HS-5 (cell line): ENCODE results near the gene ANKRD29.

Experiments
- DNase-seq: peaks from one replicate; pipeline ENCODE4 v3.0.0-alpha.2; 2012; ENCODE audit warnings: low read depth

ANKRD29 gene, protein sequence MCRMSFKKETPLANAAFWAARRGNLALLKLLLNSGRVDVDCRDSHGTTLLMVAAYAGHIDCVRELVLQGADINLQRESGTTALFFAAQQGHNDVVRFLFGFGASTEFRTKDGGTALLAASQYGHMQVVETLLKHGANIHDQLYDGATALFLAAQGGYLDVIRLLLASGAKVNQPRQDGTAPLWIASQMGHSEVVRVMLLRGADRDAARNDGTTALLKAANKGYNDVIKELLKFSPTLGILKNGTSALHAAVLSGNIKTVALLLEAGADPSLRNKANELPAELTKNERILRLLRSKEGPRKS

DNA sequence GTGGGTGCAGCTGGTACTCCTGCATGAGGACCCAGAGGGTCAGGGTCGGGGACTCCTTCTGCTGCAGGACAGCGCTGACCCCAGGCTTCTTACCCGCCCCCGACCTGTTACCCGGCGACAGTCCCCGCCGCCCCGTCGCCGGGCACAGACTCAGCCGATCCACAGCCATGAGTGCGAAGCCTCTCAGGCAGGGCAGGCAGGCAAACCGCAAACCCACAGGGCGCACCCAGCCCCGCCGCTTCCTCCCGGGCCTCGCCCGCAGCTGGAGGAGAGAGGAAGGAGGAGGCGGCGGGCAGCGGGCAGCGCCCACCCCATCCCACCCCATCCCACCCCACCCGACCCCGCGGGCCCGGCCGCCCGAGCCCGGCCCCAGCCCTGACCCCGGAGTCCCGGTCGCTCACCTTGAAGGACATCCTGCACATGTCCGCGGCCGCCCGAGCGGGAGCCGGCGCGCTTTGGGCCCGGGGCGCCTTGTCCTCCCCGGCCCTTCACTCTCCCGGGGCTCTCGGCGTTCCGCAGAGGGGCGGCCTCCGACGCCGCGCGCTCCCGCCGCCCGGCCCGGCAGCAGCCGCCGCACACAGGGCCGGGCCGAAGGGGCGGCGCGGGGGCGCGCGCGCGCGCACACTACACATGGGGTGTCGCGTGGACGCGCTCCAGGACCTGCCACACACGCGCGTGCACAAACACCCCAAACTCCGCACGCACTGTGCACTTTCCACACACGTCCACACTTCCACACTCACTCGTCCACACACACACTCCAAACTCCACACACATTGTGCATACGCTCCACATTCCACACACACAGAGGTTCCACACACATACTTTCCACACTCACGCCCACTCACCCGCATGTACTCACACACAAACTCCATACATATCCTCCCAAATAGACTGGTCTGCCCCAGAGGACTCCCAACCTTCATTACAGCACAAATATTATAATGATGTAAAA lies at the start of gene ANKRD29:
Gene ANKRD29 (minus strand): TSS at position 603 of the 955 bp plus-strand sequence. CDS start 181 bp downstream, at position 422.
- no peak for DNase-seq

DNA sequence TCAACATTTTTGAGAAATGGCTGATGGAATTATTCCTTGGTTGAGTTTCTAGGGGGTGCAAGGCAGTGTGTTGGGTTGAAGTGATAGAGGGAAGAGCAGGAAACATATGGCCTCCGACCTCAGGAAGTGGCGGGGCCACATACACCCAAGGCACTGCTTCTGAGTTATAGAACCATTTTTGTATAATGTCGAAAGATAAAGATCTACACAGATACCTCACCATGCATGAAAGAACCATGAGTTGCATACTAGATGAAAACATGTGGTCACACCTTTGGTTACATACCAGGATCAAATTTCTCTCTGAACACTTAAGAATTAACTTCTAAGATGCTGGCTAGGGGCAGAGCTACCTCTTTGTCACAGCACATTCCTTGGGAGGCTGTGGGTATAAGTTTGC lies 49.7 kb upstream of the ANKRD29 start:
- no peak for DNase-seq

DNA sequence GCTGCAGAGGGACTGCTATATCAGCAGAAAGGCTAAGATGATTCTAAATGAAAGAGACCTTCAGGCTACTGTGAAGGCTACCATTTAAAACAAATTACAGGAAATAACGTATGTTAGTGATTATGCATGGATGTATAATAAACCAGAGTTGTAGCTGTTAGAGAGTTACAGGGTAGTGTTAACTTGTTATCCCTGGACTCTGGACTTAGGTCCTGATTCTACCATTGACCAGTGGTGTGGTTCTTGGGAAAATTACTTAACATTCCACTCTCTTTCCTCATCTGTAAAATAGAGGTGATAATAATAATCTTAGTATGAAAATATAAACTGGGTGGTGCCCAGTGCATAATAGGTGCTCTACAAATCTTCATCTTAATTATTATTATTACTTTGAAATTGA lies 48.7 kb upstream of the ANKRD29 start:
- no peak for DNase-seq

DNA sequence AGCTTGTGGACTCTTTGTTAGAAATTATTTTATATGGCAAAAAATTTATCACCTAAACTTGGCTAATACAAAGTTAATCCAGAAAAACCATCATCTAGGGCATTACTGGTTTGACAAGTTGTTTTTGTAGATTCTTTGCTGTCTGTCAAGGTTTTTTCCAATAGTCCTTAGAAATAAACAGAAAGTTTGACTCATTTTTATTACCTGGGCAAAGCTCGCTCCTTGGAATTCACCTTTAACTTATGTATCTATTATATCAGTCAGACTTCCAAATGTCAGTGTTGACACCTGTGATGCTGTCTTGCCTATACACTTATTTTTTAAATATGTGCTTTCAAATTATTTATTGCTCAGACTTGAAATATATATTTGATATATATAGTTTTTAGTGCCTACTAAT lies 48.2 kb upstream of the ANKRD29 start:
- DNase-seq = no peak

DNA sequence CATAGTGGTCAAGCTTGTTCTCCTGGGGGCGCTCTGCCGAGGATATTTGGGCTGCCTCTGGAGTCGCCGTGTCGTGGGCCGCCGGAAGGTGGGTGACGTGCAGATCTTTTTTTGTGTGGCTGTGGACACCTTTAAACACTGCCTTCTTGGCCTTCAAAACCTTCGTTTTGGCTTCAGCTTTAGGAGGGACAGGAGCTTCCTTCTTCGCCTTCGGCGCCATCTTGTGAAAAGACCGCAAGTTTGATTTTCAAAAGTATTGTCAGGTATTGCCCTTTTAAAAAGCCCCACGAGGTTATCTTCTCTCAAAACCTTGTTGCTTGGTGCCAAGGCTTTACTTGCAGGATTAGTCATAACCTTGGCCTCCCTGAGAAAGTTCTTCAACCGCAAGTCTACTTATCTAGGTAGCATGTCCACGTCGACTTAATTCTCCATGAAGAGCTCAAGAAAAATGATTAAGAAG lies 47.4 kb upstream of the ANKRD29 start:
- DNase-seq = no peak

DNA sequence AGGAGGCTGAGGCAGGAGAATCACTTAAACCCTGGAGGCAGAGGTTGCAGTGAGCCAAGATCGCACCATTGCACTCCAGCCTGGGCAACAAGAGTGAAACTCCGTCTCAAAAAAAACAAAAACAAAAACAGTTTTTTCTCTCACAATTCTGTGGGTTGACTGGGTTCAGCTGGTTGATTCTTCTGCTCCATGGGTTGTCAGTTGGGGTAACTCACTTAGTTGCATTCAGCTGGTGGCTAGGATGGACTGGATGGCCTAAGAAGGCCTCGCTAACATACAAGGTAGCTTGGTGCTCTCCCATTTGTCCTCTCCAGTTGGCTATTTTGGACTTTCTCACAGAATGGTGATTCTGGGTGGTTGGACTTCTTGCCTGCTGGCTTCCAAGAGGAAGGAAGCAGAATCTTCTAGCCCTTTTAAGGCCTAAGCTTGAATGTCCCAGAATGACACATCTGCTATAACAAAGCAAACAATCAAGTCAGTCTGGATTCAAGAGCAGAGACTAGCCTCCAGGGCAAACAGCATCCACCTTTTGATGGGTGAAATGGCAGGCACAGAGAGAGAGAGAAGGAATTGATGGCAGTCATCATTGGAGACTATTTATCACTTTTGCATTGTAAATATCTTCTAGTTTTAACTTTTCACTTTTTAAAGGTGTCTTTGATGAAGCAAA lies 44.4 kb upstream of the ANKRD29 start:
- DNase-seq = no peak

DNA sequence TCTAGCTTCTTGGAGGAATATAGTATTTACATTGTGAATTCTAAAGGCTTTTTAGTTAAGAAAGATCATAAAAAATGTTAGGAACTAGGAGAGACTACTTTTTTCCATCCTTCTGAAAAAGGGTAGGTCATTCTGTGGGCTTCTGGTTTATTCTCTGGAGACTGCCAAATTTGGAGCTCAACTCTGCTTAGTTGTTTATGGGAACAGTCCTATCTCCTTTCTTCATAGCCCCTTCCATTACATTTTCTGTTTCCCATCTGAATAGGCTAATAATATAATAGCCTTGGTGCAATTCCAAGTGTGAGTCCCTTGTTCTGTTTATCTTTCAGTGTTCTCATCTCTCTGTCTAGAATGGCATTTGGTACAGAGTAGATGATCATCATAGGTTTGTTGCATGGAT lies 42.1 kb upstream of the ANKRD29 start:
- no peak for DNase-seq

DNA sequence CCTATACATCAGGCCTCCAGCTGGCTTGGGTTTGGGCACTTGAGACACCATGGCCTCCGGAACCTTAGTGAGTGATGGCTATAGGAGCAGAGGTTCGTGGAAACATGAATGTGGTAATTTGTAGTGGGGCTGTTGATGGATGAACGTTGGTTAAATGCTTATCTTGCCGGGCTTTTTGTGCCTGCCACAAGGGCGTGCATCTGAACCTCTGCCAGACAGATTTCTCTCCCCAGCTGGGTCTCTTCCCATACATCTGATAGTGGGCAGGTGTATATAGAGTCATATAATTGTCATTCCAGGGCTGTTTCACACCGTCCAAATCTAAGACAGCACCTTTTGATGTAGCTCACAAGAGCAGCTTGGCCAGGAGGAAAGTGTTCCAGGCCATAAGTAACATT lies 41.3 kb upstream of the ANKRD29 start:
- DNase-seq = no peak

DNA sequence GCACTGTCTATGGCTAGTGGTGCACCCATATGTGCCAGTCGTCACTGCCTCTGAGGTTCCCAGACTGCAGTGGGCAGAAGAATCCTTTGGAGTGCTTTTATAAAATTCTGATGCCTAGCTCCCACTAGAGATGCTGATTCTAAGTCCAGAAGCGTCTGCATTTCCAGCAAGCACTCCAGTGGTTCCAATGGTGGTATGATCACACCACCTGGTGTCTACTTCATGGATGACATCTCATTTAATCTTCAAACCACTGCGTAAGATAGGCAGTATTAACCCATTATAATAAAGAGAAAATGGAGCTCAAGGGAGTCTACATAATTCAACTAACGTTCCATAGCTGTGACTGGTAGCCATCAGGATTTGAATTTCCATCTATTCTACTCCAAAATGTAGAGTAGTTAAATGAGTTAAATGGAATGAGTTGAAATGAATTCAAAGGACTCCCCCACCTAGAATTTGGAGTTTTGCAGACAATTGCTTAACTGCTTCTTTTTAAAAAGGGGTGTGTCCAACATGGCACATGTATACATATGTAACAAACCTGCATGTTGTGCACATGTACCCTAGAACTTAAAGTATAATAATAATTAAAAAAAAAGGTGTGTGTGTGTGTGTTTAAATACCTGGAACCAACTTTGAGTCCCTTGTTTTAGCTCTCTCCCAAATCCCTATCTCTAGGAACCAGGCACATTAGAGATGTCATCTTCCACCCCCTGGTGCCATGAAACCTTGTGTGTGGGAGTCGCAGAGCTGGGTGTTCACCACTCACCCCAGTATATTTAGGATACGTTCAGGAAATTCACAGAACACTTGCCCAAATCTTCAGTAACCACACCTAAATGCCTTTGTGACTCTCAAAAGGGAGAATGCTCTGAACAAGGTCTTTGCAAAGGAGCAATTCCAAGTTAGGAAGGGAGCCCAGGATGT lies 40.6 kb upstream of the ANKRD29 start:
- no peak for DNase-seq

DNA sequence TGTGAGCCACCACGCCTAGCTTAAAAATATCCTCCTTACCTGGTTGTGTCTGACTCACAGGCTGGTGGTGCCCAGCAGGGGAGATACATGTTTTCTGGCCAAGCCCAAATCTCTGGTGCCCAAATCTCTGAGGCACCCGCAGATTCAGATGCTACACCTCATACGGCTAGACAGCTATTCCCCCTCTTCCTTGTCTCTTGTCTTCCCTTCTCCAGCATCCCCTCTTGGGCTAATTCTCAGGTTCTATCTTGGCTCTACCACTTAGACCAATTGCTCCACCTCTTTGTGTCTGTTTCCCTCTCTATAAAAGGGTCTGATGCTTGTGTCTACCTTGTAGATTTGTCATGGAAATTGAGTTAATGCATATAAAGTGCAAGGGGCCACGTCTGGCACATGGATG lies 39.9 kb upstream of the ANKRD29 start:
- DNase-seq = no peak

DNA sequence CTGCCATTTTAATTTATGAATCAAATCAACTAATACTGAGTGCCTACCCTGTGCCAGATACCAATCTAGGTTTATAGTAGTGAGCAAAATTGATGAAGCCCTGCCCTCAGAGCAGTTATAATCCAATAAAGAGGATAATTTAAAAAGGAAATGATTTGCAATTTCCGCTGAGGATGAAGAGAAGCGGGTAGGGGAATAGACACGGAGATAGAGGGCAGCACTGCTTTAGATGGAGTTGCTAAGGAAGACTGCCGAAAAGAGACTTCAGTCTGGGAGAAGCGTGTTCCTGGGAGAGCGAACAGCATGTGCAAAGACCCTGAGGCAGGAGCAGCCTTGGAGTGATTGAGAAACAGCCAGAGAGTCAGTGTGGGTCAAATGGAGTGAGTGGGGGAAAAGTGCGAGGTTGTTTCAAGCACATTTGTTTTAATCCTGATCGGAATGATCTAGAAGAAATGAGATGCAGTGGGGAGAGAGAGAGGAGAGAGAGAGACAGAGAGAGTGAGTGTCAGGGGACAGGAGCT lies 38.9 kb upstream of the ANKRD29 start:
- no peak for DNase-seq

DNA sequence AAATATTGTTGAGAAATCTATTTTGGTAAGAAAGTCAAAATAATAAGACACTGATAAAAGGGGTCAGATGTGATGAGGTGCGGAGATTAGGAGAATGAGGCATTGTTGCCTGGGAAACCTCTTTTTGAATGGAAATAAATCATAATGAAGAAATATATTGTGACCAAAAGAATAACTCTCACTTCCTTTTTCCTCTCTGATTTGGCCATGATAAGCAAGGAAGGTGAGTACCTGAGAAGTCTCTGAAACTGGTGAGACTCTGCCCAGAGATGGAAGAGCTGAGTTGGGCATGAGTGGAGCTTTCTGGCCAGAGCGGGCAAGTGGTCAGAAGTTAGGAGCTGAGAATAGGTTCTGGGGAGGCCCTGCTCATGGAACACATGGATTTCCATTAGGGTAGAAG lies 38.3 kb upstream of the ANKRD29 start:
- no peak for DNase-seq

DNA sequence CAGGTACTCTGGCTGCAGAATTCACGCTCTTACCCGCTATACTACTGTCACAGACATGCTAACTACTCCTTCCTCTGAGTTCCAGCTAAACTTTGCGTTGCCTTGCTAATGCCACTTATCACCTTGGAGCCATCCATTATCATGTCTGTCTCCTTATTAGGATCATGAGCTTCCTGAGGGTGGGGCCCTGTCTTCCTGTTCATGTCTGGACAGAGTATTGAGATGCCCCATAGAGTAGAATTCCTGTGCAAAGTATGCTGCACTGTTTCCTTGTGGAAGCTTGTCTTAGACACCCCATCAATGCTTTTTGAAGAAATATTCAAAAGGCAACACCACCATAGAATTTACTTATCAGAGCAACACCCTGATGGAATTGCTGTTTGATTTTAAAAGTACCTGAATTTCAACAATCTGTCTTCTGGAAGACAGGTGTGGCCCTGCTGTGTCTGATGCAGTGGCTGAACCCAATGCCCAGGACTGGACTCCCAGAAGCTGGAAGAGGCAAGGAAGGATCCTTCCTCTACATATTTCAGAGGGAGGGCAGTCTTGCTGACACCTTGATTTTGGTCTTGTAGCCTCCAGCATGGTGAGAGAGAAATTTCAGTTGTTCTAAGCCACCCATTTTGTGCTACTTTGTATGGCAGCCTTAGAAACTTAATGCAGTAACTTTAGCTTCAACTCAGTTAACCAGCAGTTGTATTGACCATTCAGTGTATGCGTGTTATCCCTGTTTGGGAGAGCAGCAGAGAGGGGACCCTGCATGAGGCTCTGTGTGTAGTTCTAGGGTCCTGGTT lies 32.1 kb upstream of the ANKRD29 start:
- no peak for DNase-seq

DNA sequence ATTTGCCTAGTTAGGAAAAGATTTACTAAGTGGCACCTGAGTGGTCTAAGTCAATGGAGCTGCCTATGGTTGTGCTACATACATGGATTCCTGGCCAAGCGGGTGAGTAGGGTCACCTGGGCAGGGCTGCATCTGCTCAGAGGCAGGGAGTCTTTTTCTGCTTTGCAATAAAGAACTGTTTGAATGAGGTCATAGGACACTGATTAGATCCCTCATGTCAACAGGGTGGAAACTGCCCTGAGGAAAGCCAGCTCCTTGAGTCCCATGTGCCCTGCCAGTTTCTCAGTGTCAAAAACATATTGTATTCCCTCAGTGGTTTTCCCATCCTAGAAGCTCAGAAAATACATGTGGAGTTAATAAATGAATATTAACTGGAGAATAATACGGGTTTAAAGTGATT lies 31.1 kb upstream of the ANKRD29 start:
- no peak for DNase-seq

DNA sequence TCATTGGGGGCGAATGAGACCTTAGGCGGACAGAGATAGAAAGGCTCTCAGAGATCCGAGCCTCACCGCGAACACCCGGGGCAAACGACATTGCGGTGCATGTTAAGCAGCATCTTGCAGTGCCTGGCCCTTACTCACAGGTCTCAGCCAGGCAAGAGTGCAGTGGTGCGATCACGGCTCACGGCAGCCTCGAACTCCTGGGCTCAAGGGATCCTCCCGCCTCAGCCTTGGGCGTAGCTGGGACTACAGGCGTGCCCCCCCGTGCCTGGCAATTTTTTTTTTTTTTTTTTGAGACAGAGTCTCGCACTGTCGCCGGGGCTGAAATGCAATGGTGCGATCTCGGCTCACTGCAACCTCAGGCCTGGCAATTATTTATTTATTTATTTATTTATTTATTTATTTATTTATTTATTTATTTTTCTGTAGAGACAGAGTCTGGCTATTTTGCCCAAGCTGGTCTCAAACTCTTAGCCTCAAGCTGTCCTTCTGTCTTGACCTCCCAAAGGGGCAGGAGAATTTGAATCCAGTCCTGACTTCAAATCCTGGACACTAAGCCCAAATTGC lies 27.9 kb upstream of the ANKRD29 start:
- DNase-seq = no peak

DNA sequence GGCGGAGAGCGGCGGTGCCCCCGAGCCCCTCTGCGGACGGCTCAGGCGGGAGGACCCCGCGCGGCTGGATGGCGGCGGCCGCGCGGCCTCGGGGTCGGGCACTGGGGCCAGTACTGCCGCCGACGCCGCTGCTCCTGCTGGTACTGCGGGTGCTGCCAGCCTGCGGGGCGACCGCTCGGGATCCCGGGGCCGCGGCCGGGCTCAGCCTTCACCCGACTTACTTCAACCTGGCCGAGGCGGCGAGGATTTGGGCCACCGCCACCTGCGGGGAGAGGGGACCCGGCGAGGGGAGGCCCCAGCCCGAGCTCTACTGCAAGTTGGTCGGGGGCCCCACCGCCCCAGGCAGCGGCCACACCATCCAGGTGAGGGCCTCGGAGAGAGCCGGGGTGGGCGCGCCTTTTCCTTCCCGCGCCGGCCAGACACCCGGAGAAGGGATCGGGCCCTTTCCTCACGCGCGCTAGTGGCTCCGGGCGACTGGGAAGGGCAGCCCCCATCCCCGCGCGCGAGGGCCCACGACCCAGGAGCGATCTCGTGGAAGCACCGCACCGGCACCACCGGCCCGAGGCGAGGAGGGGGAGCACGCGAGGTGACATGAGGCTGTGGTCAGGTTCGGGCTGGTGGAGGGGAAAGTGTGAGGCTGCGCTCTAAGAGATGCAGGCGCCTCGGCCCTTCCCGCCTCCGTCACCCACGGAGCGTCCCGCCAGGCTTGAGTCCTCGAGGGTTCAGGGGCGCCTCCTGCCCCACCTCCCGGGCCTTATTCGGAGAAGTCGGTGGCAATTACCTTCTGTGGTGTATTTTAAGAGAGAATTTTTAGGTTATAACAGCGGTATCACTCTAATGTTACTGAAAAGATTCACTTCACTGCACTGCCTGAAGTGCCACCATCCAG lies 27.1 kb upstream of the ANKRD29 start:
- DNase-seq = no peak

DNA sequence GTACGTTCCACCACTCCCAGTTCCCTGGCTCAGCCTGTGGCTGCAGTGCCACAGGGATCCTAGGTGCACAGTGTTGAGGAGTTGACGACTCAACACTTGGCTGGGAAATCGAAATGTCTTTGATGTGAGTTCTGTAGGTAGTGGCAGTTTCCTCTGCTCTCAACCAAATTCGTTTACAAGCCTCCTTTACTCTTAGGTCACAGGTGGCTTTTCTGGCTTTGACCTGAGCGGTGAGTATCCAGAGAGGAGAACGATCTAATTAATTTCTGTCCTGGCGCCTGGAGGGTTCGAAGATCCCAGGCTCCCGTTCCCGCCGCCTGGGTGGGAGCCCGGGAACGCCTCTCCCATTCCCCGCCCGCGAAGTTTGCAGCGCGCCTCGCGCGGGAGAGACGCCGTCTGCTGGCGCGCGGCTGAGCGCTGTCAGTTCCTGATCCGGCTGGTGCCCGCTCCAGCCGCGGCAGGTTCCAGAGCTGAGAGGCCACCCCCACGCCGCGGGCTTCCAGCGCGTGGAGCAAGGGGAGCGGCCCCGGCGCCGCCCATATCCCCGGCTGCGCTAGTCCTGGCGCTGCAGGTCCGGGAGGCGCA lies 26.4 kb upstream of the ANKRD29 start, which contains the start of gene LAMA3:
Gene LAMA3 (plus strand): TSS at position 423 of the 585 bp plus-strand sequence. CDS start 231 bp downstream, outside the sequence.
- no peak for DNase-seq

DNA sequence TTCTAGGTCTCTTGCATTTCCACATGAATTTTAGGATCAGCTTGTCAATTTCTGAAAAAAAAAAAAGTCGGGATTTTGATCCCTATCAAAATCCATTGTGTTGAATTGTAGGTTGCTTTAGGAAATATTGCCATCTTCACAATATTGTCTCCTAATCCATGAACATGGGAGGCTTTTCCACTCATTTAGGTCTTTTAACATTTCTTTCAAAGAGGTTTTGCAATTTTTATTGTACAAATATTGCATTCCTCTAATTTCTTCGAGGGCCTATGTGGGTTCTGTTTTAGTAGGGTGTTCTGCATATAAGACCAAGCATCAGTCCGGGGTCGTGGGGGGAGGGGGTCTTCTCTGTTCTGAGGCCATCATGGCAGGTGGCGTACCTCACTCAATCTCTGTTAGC lies 25.8 kb upstream of the ANKRD29 start:
- no peak for DNase-seq
